Suprapubic skin (tissue), 4 donors: Measurements from ENCODE around the gene EYA2. TPM values are rescaled to one million over a fixed set of nuclear protein-coding genes. Genes with fewer than 3 reads are reported as not detected.

Source experiments
- DNase-seq, 2 donors: peaks; one replicate each; pipeline ENCODE4 v3.0.0-alpha.2; 2019; ENCODE audit warnings: low spot score in 2 of 2
- H3K27ac ChIP-seq: fragments of 200-600 bp; sonication (generic); one replicate; pipeline ENCODE4 v1.5.1; 2019
- H3K27me3 ChIP-seq: fragments of 200-600 bp; sonication (generic); one replicate; pipeline ENCODE4 v1.5.1; 2019
- H3K36me3 ChIP-seq: fragments of 200-600 bp; sonication (generic); one replicate; pipeline ENCODE4 v1.5.1; 2019
- H3K4me1 ChIP-seq: fragments of 200-600 bp; sonication (generic); one replicate; pipeline ENCODE4 v1.5.1; 2019
- H3K4me3 ChIP-seq: fragments of 200-600 bp; sonication (generic); one replicate; pipeline ENCODE4 v1.5.1; 2019; ENCODE audit warnings: mild to moderate bottlenecking
- H3K9me3 ChIP-seq: fragments of 200-600 bp; sonication (generic); one replicate; pipeline ENCODE4 v1.5.1; 2019
- EP300 ChIP-seq: sonication (generic); formaldehyde crosslinking; IDR thresholded peaks from one replicate; pipeline ENCODE4 v1.6.1; 2017; ENCODE audit warnings: antibody characterized with exemption
- POLR2A ChIP-seq, 2 donors: fragments of 450-650 bp; IDR thresholded peaks; one replicate each; pipeline ENCODE4 v1.6.1; 2017; ENCODE audit warnings: antibody characterized with exemption in 2 of 2, mild to moderate bottlenecking in 2 of 2, moderate library complexity in 2 of 2
- POLR2AphosphoS5 ChIP-seq, 3 donors: sonication (generic); formaldehyde crosslinking; IDR thresholded peaks; one replicate each; pipeline ENCODE4 v1.6.1; 2017; ENCODE audit warnings: antibody characterized with exemption in 3 of 3
- WGBS: methylation state at CpG from one replicate; pipeline ENCODE4 v1.1.5; 2018; 5-methylcytosine and 5-hydroxymethylcytosine counted together
- total RNA-seq, 4 donors: library from RNA; depleted of rRNA; stranded (reverse); fragments of >200 nt; gene quantifications; one replicate each; pipeline ENCODE4 v1.1.0, GENCODE V29; 2016
- TF ChIP-seq, protein P1 (sequence below), 2 donors: fragments of 200-600 bp in 1 of 2; fragments of 450-650 bp in 1 of 2; sonication (generic) in 1 of 2; IDR thresholded peaks; one replicate each; pipeline ENCODE4 v1.5.1; 2016 to 2019; ENCODE audit warnings: antibody characterized with exemption in 2 of 2, mild to moderate bottlenecking in 1 of 2, moderate library complexity in 1 of 2

Gene EYA2
- total RNA-seq, 4 donors from 2014 or later: 2.3 to 4.0 (median 3.3) TPM

DNA sequence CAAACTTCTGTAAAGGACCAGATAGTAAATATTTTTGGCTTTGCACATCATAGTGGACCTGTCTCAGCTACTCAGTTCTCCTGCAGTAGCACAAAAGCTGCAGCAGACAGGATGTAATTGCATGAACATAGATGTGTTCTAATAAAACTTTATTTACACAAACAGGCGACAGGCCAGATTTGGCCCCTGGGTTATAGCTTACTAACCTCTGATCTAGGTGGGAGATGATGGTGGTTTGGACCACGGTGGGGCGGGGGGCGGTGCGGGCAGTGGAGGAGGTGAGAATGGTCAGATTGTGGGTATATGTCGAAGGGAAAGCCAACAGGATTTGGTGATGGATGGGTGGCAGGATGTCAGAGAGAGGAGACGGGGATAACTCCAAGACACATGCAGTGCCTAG lies 265.6 kb downstream of the EYA2 start:
- 93% methylated on average over 7 of the region's 7 CpGs for WGBS
- no peak for TF ChIP-seq EP300
- no peak for TF ChIP-seq POLR2A (IDR thresholded peaks at IDR 0.05)
- TF ChIP-seq, protein P1, sequence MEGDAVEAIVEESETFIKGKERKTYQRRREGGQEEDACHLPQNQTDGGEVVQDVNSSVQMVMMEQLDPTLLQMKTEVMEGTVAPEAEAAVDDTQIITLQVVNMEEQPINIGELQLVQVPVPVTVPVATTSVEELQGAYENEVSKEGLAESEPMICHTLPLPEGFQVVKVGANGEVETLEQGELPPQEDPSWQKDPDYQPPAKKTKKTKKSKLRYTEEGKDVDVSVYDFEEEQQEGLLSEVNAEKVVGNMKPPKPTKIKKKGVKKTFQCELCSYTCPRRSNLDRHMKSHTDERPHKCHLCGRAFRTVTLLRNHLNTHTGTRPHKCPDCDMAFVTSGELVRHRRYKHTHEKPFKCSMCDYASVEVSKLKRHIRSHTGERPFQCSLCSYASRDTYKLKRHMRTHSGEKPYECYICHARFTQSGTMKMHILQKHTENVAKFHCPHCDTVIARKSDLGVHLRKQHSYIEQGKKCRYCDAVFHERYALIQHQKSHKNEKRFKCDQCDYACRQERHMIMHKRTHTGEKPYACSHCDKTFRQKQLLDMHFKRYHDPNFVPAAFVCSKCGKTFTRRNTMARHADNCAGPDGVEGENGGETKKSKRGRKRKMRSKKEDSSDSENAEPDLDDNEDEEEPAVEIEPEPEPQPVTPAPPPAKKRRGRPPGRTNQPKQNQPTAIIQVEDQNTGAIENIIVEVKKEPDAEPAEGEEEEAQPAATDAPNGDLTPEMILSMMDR (IDR thresholded peaks at IDR 0.05): no peak
- no peak for TF ChIP-seq POLR2AphosphoS5 (IDR thresholded peaks at IDR 0.05)

DNA sequence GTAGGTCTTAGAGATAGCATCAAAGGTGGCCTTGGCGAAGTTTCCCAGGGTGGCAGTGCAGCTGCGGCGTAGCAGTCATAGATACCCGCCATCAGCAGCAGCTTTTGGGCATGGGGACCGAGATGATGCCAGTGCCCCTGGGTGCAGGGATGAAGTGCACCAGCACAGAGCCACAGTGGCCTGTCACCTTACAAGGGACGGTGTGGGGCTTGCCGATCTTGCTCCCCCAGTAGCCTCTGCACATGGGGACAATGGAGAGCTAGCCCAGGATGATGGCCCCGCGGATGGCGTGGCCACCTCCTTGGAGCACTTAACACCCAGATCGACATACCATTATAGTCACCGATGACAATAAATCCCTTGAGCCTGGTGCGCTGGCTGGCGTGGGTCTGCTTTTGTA lies 266.3 kb downstream of the EYA2 start:
- H3K36me3 ChIP-seq: no peaks in the 10 kb centered on the region
- H3K9me3 ChIP-seq: no peaks in the 10 kb centered on the region
- TF ChIP-seq EP300 (no peak), POLR2A (IDR thresholded peaks at IDR 0.05) (no peak), POLR2AphosphoS5 (IDR thresholded peaks at IDR 0.05) (no peak)
- TF ChIP-seq, protein P1 (IDR thresholded peaks at IDR 0.05): no peak
- no peak overlapping the region for H3K27ac ChIP-seq
- H3K27me3 ChIP-seq: no peaks in the 10 kb centered on the region
- no peak overlapping the region for H3K4me3 ChIP-seq
- H3K4me1 ChIP-seq: no peaks in the 10 kb centered on the region
- DNase-seq: no peak
- WGBS: 90% methylated on average over 12 of the region's 14 CpGs

More for the DNA sequence above, 265.6 kb downstream of the EYA2 start:
- DNase-seq: no peak
- Histone ChIP-seq H3K36me3 (no peaks in the 10 kb centered on the region), H3K4me3 (no peak overlapping the region), H3K27ac (no peak overlapping the region), H3K9me3 (no peaks in the 10 kb centered on the region), H3K27me3 (no peaks in the 10 kb centered on the region), H3K4me1 (no peaks in the 10 kb centered on the region)

DNA sequence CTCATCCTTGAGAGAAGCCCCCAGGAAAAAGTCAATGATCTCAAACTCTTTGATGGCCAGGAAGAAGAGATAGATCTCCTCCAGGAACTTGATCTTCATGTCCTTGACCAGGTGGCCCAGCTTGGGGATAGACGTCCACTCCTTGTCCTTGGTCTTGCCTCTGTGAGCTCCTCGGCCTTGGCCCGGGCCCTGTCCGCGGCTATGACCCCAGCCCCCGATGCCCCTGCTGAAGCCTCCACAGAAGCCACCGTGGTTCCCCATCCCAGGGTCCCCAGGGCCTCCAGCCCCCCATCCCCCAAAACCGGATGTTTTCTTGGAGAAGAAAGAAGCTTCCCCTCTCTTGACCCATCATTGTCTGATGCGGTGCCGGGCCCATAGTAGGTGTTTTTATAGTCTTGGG lies 266.8 kb downstream of the EYA2 start:
- no peaks in the 10 kb centered on the region for H3K9me3 ChIP-seq
- no peak for DNase-seq
- TF ChIP-seq EP300 (no peak), POLR2A (IDR thresholded peaks at IDR 0.05) (no peak), POLR2AphosphoS5 (IDR thresholded peaks at IDR 0.05) (no peak)
- TF ChIP-seq, protein P1 (IDR thresholded peaks at IDR 0.05): no peak
- H3K27ac ChIP-seq: no peak overlapping the region
- H3K27me3 ChIP-seq: no peaks in the 10 kb centered on the region
- no peaks in the 10 kb centered on the region for H3K36me3 ChIP-seq
- WGBS: 95% methylated on average over 10 of the region's 10 CpGs
- no peaks in the 10 kb centered on the region for H3K4me1 ChIP-seq
- no peak overlapping the region for H3K4me3 ChIP-seq

DNA sequence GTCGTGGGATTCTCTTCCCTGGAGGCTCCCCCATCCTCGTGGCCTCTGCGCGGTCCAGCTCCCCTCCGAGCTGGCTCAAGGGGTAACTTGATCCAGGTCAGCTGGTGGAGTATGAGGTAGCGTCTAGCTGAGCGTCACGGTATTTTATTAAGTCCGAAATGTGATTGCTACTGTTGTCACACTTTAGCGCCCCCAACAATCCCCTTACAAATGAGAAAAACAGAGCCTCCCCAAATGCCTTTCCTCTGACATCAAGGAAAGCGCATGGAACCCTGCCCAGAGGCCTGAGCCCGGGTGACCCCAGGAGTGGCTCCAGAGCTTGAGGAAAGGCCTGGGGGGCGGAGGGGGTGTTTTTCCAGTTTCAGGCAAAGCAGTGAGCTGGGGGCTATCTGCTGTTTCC lies 269.5 kb downstream of the EYA2 start:
- no peaks in the 10 kb centered on the region for H3K36me3 ChIP-seq

DNA sequence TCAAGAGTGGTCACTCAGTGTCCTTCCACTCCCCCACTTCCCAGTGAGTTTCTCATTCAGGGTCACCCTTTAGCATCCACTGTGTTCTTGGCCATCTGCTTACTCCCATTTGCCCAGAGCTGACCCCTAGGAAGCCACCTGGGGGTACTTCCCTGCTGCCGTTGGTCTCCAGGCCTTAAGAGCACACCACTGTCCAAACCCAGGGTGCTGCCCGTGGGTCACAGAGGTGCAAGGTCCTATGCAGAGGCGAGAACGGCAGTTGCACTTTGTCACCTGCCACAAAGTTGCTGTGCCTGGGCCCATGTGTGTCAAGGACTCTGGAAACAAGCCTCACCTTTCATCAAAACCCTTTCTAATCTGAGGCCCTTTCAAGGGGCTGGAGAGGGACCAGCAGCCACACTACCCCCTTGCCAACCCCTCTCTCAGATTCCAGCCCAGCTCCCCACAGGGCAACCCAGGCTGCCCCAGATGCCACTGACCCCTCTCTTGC lies 270.8 kb downstream of the EYA2 start:
- H3K4me3 ChIP-seq: no peak overlapping the region
- no peaks in the 10 kb centered on the region for H3K36me3 ChIP-seq
- no CpG with 5 or more reads among the region's 4 CpGs for WGBS
- no peaks in the 10 kb centered on the region for H3K9me3 ChIP-seq
- DNase-seq: no peak
- H3K4me1 ChIP-seq: no peaks in the 10 kb centered on the region
- no peak overlapping the region for H3K27ac ChIP-seq
- H3K27me3 ChIP-seq: no peaks in the 10 kb centered on the region
- TF ChIP-seq POLR2AphosphoS5 (IDR thresholded peaks at IDR 0.05) (no peak), EP300 (no peak), POLR2A (IDR thresholded peaks at IDR 0.05) (no peak)
- TF ChIP-seq, protein P1 (IDR thresholded peaks at IDR 0.05): no peak

More for the DNA sequence above, 269.5 kb downstream of the EYA2 start:
- TF ChIP-seq POLR2A (IDR thresholded peaks at IDR 0.05) (no peak), POLR2AphosphoS5 (IDR thresholded peaks at IDR 0.05) (no peak)
- Histone ChIP-seq H3K4me3 (no peak overlapping the region), H3K27ac (no peak overlapping the region), H3K27me3 (no peaks in the 10 kb centered on the region), H3K4me1 (no peaks in the 10 kb centered on the region), H3K9me3 (no peaks in the 10 kb centered on the region)
- 90% methylated on average over 13 of the region's 13 CpGs for WGBS
- DNase-seq: no peak

DNA sequence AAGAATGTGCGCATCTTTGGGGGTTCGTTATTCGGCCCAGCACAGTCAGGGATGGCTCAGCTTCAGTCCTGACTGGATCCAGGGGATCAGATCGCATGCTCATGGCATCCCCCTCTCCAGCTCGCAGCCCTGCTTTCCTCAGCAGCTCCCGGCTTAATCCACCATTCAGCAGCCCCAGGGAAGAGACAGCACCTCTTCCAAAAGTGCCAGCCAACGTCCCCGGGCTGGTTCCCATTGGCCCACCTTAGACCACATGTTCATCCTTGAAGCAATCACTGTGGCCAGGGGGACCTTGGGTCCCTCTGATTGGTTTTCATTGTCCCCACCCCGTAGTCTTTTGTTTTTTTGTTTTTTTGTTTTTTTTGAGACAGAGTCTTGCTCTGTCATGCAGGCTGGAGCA lies 273.2 kb downstream of the EYA2 start:
- Histone ChIP-seq H3K4me3 (no peak overlapping the region), H3K27me3 (no peaks in the 10 kb centered on the region), H3K9me3 (no peaks in the 10 kb centered on the region), H3K36me3 (no peaks in the 10 kb centered on the region), H3K4me1 (peaks cover 10% of the 10 kb centered on the region), H3K27ac (no peak overlapping the region)
- DNase-seq: no peak
- TF ChIP-seq EP300: no peak
- TF ChIP-seq POLR2AphosphoS5 (IDR thresholded peaks at IDR 0.05): no peak
- no peak for TF ChIP-seq POLR2A (IDR thresholded peaks at IDR 0.05)
- TF ChIP-seq, protein P1 (IDR thresholded peaks at IDR 0.05): no peak
- 89% methylated on average over 9 of the region's 9 CpGs for WGBS
